C4-2B (cell line): ENCODE measurements around the gene PDE6A.

Experiments used
- CTCF ChIP-seq: fragments of 450-650 bp; conservative IDR thresholded peaks from 2 replicates; pipeline ENCODE4 v1.5.1; 2017; ENCODE audit warnings: mild to moderate bottlenecking
- ZFX ChIP-seq: fragments of 450-650 bp; IDR thresholded peaks from 2 replicates; pipeline ENCODE4 v1.6.1; 2017

- TF ChIP-seq CTCF (no peak), ZFX (no peak)
These were observed 121.2 kb downstream of the PDE6A start for GRCh38 chr5:149823375-149823774.
